HG03571 (cell line): ENCODE data around the gene KLHL30.
A peak's percentile ranks its signal among the peaks of the same experiment; 100 is the strongest.

Experiments used
- ATAC-seq: cut with Tn5 transposase; IDR thresholded peaks from one replicate; pipeline ENCODE4 v1.9.1; 2021; ENCODE audit not compliant: unreplicated experiment

Gene KLHL30

GRCh38 chr2:238138331-238139195 lies at the start of gene KLHL30:
Gene KLHL30, plus strand, starts transcription at chr2:238138668. Its CDS starts 2,087 bp downstream, at chr2:238140755.
- no peak for ATAC-seq

GRCh38 chr2:238090887-238091286 lies 47.6 kb upstream of the KLHL30 start:
- no peak for ATAC-seq

- ATAC-seq, result no peak
These were observed 46.9 kb upstream of the KLHL30 start for GRCh38 chr2:238091436-238092060.

DNA sequence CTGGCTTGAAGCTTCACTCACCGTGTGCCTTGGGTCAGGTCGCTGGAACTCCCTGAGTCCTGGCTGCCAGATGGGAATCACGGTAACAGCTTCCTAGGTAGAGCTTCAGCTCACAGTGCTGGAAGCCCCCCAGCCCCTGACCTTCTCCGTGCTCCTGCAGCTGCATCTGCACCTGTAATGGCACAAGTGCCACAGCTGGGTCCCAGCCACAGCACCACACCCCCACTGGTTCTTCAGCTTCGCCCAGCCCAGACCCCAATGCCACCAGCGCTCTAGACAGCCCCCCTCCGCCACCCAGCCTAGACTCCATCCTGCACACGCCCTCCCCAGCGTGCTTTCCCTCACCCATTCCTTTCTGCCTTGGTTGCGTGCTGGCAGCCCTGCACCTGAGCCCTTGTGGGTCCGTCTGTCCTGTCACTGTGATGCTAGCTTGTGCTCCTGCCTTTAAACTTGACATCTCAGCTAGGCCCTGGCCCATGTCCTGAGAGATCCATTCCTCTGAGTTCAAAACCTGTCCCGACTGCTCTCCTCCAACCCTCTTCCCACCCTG lies 45.9 kb upstream of the KLHL30 start:
- ATAC-seq, result no peak

DNA sequence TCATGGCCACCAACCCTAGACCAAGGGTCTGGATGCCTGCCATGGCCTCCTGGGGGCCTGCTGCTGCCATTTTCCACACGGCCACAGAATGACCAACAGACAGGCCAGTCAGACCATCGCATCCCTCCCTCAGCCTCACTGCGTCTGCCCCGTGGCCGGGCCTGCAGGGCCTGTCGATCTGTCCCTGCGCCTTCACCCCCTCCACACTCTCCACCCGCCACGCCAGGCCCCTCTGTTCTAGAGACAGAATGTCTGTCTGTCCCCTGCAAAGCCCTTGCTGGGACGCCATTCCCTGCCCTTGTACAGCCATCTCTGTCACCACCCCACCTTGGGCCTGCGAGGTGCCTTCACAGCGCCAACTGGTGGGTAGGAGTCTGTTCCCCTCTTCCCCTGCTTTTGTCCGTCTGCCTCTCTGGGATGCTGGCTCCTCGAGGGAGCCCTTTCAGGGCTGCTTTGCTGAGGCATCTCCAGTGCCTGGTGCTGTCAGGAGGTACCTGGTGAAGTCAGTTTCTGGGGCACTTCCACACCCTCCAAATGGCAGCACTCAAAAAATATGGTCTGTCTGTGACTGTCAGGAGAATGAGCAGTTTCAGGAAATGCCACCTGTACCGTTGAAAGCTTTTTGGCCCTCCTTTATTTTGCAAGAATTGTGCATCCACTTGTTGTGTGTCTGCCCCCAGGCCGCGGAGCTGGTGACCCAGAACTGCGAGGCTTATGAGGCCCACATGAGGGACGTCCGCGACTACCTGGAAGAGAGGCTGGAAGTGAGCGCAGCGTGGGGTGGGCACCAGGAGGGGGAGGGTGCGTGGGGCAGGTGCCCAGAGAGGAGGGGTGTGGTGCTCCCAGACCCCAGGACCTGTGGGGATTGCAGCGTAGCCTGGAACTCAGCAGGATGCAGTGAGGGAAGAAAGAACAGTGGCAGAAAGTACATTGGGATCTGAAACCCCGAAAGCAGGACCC lies 45.0 kb upstream of the KLHL30 start:
- no peak for ATAC-seq

DNA sequence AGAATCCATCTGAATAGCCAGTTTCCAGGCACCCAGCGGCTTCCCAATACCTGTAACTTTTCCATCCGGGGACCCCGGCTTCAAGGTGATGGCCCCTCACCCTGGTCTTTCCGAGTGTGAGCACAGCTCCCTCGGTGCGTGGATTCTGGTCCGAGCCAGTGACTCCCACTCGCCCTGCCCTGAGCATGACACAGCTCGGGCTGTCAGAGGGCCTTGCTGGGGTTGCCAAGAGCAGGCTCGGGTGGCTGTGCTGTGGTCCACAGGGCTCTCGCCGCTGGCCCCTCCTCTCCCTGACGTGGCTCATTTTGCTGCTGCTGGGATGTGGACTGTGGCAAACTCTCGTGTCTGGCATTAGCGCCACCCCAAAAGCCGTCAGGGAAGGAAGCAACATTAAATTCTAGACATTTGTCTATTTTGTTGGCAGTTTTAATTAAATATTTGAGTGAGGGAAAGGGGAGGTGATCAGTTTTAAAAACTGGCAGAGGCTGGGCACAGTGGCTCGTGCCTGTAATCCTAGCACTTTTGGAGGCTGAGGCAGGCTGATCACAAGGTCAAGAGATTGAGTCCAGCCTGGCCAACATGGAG lies 43.9 kb upstream of the KLHL30 start:
- no peak for ATAC-seq

GRCh38 chr2:238095143-238095542 lies 43.3 kb upstream of the KLHL30 start:
- no peak for ATAC-seq

- no peak for ATAC-seq
These were observed 42.0 kb upstream of the KLHL30 start for GRCh38 chr2:238096311-238097011.

DNA sequence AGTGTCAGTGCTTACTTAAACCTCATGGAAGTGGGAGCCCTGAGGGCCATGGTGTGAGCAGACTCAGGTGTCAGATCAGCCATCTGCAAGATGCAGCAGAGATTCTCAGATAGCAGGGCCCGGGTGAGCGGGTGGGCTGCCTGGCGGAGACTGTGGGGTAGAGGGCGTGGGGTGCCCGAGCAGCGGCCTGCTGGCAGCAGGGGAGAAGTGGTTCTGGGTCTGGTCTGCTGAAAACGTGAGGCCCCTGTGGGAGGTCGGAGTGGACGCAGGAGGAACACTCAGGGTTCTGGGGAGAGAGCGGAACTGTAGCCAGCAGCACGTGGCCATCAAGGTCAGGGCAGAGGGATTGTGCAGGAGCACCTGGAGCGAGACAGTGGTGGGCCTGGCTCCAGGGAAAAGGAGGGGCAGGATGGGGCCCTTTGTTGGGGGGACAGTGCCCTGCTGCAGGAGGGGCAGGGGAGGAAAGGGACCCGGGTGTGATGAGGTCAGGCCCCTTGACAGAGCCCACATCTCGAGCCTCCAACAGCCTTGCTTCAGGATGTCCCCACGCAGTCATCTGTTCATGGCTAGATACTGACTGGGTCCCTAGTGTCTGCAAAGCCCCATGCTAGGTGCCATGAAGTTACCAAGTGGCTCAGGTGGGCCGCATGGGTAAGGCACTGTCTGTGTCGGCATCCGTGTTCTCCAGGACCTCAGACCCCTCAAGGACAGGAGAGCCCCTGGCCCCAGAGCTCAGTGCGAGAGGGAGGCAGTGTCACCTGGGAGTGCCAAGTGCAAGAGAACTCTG lies 41.1 kb upstream of the KLHL30 start:
- no peak for ATAC-seq

DNA sequence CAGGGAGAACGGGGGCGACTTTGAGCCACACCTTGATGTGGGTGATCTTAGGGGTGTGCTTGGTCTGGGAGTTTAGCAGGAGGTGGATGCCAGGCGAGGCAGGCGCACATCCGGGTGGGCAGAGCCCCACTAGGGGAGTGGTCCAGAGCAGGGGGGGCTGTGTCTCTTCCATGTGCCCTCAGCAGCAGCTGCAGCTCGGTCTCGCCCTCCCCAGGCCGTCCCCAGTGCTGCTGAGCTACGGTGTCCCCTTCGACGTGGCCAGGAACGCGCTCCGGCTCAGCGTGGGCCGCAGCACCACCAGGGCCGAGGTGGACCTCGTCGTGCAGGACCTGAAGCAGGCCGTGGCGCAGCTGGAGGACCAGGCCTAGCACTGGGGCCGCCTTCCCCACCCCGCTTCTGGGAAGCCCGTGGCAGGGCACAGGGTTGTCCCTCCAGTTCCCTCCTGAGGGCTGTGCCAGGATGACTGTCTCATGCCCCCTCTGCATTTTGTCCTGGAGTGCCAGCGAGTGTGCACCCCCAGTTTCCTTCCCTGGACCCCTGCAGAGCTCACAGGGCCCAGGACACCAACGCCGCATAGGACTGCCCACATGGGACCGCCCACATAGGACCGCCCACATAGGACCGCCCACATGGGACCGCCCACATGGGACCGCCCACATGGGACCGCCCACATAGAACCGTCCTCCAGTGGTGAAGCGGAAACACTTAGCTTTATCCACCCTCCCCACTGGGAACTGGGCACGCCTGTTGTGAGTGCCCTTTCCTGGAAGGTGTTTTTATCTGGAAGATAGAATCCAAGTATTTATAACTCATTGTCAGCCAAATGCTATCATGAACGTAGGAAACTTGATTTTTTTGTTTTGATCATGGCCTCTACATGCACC lies 40.2 kb upstream of the KLHL30 start:
- ATAC-seq, result peak; percentile 70

GRCh38 chr2:238098901-238099713 lies 39.4 kb upstream of the KLHL30 start:
- ATAC-seq, result peak; percentile 13

DNA sequence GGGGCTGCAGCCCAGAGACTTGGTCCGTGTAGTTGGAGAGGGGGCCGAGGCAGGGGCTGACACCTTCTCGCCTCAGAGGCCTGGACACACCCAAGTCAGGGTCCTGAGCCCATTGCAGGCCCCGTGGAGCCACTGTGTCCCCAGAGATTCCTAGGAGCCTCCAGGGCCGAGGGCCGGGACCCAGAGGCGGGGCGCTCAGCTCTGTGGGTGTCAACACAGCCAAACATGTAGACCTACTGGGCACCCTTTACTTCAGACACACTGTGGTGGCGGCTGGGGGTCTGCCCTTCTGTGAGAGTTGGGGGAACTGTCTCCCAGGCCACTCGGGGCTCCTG lies 38.8 kb upstream of the KLHL30 start:
- ATAC-seq, result no peak

DNA sequence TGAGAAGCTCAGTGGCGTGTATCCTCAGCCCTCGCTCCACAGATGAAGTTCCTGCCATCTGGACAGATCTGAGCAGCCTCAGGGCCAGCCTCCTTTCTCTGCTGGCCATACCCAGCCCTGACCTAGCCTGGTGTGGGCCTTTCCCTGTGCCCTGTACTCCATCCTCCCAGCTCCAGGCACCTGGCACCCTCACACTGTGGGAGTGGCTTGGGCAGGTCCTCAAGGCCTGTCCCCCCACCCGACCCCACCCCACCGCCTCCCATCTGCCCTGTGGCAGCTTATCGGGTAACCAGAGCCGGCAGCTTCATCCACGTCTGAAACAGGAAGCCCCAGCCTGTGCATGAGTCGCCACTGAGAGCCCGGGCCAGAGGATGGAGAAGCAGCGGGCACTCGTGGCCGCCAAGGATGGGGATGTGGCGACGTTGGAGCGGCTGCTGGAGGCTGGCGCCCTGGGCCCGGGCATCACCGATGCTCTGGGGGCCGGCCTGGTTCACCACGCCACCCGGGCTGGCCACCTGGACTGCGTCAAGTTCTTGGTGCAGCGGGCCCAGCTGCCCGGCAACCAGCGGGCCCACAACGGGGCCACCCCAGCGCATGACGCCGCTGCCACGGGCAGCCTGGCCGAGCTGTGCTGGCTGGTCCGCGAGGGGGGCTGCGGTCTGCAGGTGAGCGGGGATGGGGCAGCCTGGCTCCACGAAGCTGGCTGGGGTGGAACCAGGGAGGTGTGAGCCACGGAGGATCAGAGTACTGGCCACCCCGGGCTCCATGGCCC lies 38.2 kb upstream of the KLHL30 start, which contains the start of gene ESPNL:
TSS of gene ESPNL (plus strand) at position 292 of the 772 bp plus-strand sequence. CDS start at position 372, 80 bp downstream.
- ATAC-seq, result no peak

DNA sequence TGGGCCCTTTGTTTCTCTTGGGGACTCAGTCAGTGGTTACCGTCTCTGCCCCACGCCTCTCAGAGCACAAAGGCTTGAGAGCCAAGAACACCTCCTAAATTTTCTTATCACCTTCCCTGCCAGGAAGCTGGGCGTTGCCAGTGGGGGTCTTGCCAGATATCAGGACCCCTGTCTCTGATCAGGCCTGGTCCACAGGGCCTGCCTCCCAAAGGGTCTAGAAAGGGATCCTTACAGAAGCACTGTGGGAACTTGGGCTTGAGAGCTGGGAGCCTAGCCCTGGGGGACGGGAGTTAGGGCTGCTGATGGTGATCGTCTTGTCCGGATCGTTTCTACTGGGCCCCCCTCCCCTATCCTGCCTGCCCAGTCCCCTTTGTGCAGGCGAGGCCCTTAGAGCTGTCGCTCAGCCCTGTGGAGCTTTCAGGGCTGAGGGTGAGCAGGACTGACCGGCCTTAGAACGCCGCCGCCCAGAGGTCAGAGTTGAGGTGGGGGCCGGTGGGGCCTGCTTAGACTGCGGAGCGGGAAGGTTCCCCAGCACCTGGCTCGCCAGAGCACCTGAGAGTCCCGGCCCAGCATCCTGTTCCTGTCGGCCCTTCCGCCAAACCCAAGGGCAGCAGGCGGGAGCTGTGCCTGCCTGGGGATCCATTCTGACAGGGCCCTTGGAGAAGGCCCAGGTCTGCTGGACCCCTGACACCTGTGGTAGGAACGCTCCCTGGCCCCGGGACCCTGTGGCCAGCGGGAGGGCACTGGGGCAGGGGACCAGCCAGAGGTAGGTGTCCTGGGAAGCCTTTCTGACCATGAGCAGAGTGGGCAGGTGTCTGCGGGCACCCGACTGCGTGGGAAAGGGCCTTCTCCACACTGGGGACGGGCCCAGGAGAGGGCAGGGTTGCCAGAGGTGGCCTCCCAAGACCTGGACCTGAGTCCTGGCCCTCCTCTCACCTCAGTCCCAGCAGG lies 37.4 kb upstream of the KLHL30 start:
- no peak for ATAC-seq
